ENCODE data around the gene HDAC4.
A peak's percentile ranks its signal among the peaks of the same experiment; 100 is the strongest.

HDAC4 gene

GRCh38 chr2:239429473-239430350 lies 28.9 kb upstream of the HDAC4 start:
- no peak for DNase-seq (ENCODE audit: low read depth)

- DNase-seq (ENCODE audit: low read depth), result no peak
Measured at GRCh38 chr2:239425631-239426030, 24.8 kb upstream of the HDAC4 start.

- no peak for DNase-seq (ENCODE audit: low read depth)
Measured at GRCh38 chr2:239424337-239425045, 23.7 kb upstream of the HDAC4 start.

GRCh38 chr2:239423551-239423950 lies 22.7 kb upstream of the HDAC4 start:
- DNase-seq (ENCODE audit: low read depth), result no peak

- DNase-seq (ENCODE audit: low read depth), result no peak
Measured at GRCh38 chr2:239421851-239422250, 21.0 kb upstream of the HDAC4 start.

- no peak for DNase-seq (ENCODE audit: low read depth)
Measured at GRCh38 chr2:239420082-239420481, 19.3 kb upstream of the HDAC4 start.

- no peak for DNase-seq (ENCODE audit: low read depth)
Measured at GRCh38 chr2:239418918-239419317, 18.1 kb upstream of the HDAC4 start.

- DNase-seq (ENCODE audit: low read depth), result no peak
Measured at GRCh38 chr2:239412905-239413603, 12.2 kb upstream of the HDAC4 start.

GRCh38 chr2:239411549-239412319 lies 10.9 kb upstream of the HDAC4 start:
- DNase-seq (ENCODE audit: low read depth), result no peak

- DNase-seq (ENCODE audit: low read depth), result no peak
Measured at GRCh38 chr2:239411117-239411516, 10.3 kb upstream of the HDAC4 start.

- no peak for DNase-seq (ENCODE audit: low read depth)
Measured at GRCh38 chr2:239409976-239410375, 9.2 kb upstream of the HDAC4 start.

GRCh38 chr2:239407112-239407511 lies 6.3 kb upstream of the HDAC4 start:
- no peak for DNase-seq (ENCODE audit: low read depth)

GRCh38 chr2:239406316-239406995 lies 5.6 kb upstream of the HDAC4 start:
- DNase-seq (ENCODE audit: low read depth), result no peak

- no peak for DNase-seq (ENCODE audit: low read depth)
Measured at GRCh38 chr2:239405071-239405470, 4.3 kb upstream of the HDAC4 start.

GRCh38 chr2:239402666-239403065 lies 1.8 kb upstream of the HDAC4 start:
- DNase-seq (ENCODE audit: low read depth), result no peak

- no peak for DNase-seq (ENCODE audit: low read depth)
Measured at GRCh38 chr2:239401881-239402233, 1.0 kb upstream of the HDAC4 start.

- peak; percentile 97 for DNase-seq (ENCODE audit: low read depth)
Measured at GRCh38 chr2:239401067-239401880, 454 bp upstream of the HDAC4 start.

GRCh38 chr2:239399921-239400595 lies 762 bp downstream of the HDAC4 start:
- peak; percentile 77 for DNase-seq (ENCODE audit: low read depth)

- DNase-seq (ENCODE audit: low read depth), result peak; percentile 46
Measured at GRCh38 chr2:239399433-239399920, 1.3 kb downstream of the HDAC4 start.

GRCh38 chr2:239398521-239398921 lies 2.3 kb downstream of the HDAC4 start:
- DNase-seq (ENCODE audit: low read depth), result no peak

All from amniotic epithelial cell (primary cell).